Vagina (tissue), 2 donors: Measurements from ENCODE around the gene KCNQ4.

ENCODE experiments used
- CTCF ChIP-seq, 3 experiments: fragments of 450-650 bp in 2 of 3; fragments of 200-600 bp in 1 of 3; sonication (generic) in 1 of 3; IDR thresholded peaks; one replicate each; pipeline ENCODE4 v1.5.1; 2017 to 2019; ENCODE audit warnings: antibody characterized with exemption in 3 of 3, mild to moderate bottlenecking in 2 of 3, moderate library complexity in 2 of 3
- POLR2A ChIP-seq, 2 donors: fragments of 450-650 bp; IDR thresholded peaks; one replicate each; pipeline ENCODE4 v1.6.1; 2017; ENCODE audit warnings: antibody characterized with exemption in 2 of 2, mild to moderate bottlenecking in 2 of 2, moderate library complexity in 2 of 2

GRCh38 chr1:40777224-40777970, 6.2 kb upstream of the KCNQ4 start:
- no peak for TF ChIP-seq CTCF (IDR thresholded peaks at IDR 0.05)
- TF ChIP-seq POLR2A (IDR thresholded peaks at IDR 0.05) = no peak
